ENCODE measurements around the gene EPS8L2. TPM values are rescaled to one million over a fixed set of nuclear protein-coding genes. Genes with fewer than 3 reads are reported as not detected.
A peak's percentile ranks its signal among the peaks of the same experiment; 100 is the strongest.
"Not testable (repeated sequence)": the region's sequence is repeated elsewhere in the genome, so short reads cannot be mapped to it uniquely, and the experiment has no call there.

EPS8L2 gene
- total RNA-seq, 4 donors from 2014 or later, result 29.1 to 48.0 (median 32.7) TPM

DNA sequence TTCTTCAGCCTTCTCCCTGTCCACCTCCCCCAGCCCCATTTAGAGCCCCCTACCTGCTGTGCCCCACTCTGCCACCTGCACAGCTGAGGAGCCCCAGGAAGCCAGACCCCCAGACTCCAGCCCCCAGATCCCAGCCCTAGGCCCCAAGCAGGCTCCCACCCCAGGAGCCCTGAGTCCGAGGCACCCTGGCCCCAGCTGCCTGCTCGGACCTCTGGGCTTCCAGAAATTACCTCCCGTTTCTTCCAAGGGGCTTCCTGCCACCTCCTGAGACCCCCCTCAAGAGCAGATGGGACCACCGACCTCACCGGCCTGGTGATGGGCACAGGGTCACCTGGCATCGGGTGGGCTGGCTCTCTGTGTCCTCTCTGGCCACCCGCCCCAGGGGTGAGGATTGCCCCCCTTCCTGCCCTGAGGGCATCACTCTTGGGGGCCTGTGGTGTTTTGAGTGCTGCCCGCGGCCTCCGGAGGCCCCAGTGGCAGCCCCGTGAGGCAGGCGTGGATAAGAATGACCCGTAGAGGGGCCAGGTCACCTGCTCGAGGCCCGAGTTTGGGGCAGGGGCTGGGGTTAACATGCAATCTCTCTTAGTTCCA is 23.0 kb downstream of the EPS8L2 start:
- TF ChIP-seq, protein P1, sequence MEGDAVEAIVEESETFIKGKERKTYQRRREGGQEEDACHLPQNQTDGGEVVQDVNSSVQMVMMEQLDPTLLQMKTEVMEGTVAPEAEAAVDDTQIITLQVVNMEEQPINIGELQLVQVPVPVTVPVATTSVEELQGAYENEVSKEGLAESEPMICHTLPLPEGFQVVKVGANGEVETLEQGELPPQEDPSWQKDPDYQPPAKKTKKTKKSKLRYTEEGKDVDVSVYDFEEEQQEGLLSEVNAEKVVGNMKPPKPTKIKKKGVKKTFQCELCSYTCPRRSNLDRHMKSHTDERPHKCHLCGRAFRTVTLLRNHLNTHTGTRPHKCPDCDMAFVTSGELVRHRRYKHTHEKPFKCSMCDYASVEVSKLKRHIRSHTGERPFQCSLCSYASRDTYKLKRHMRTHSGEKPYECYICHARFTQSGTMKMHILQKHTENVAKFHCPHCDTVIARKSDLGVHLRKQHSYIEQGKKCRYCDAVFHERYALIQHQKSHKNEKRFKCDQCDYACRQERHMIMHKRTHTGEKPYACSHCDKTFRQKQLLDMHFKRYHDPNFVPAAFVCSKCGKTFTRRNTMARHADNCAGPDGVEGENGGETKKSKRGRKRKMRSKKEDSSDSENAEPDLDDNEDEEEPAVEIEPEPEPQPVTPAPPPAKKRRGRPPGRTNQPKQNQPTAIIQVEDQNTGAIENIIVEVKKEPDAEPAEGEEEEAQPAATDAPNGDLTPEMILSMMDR (IDR thresholded peaks at IDR 0.05), result no peak
- TF ChIP-seq POLR2A (IDR thresholded peaks at IDR 0.05) (no peak), EP300 (IDR thresholded peaks at IDR 0.05) (no peak)
- peaks cover 0 to 18% of the 10 kb centered on the region in 2 donors for H3K27me3 ChIP-seq
- peaks cover 0 to 14% (median 0%) of the 10 kb centered on the region in 3 donors for H3K36me3 ChIP-seq
- peak overlapping the region; percentile 65 to 95 (median 88) for H3K27ac ChIP-seq
- WGBS, 2 donors, result 44 to 50% methylated on average over 15 of the region's 15 CpGs
- H3K9me3 ChIP-seq, result no peaks in the 10 kb centered on the region
- peaks cover 0 to 51% (median 31%) of the 10 kb centered on the region in 4 donors for H3K4me1 ChIP-seq
- peak overlapping the region in 1 of 4 donors; percentile 31 for H3K4me3 ChIP-seq
- DNase-seq (ENCODE audit: low spot score in 2 of 2), result no peak

DNA sequence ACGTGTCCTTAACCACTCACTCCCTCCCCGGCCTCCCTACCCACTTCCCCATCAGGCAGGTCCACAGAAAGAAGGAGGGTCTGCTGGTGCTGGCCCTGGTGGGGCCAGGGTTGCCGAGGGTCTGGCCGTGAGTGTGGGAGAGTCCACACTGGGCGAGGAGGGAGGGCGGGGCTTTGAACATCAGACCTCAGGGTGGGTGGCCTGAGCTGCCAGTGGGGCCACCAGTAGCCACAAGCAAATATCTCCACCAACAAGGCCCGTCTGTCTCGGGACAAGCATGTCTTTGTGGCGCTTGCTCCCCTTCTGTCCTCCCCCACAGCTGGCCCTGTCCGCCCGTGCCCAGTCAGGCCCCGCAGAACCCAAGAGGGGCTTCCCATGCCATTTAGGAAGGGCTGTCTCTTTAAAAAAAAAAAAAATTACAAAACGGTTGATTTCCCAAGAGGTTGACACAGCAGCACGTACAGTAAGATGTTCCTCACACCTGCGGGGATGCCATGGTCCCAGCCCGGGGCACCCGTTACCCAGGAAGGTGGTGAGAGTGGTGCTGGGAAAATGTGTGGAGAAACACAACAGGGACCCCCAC is 23.6 kb downstream of the EPS8L2 start:
- H3K27ac ChIP-seq, result peak overlapping the region; percentile 65 to 95 (median 88)
- H3K27me3 ChIP-seq, result peaks cover 0 to 18% of the 10 kb centered on the region in 2 donors
- TF ChIP-seq, protein P1 (IDR thresholded peaks at IDR 0.05), result peak in 1 of 5 experiments; percentile 14
- TF ChIP-seq EP300 (IDR thresholded peaks at IDR 0.05) (peak; percentile 23 to 51), POLR2A (IDR thresholded peaks at IDR 0.05) (no peak)
- peaks cover 0 to 8% (median 0%) of the 10 kb centered on the region in 3 donors for H3K36me3 ChIP-seq
- DNase-seq (ENCODE audit: low spot score in 2 of 2), result no peak
- H3K9me3 ChIP-seq, result no peaks in the 10 kb centered on the region
- H3K4me1 ChIP-seq, result peaks cover 0 to 51% (median 31%) of the 10 kb centered on the region in 4 donors
- WGBS, 2 donors, result 34 to 37% methylated on average over 17 of the region's 17 CpGs
- H3K4me3 ChIP-seq, result peak overlapping the region in 1 of 4 donors; percentile 31

DNA sequence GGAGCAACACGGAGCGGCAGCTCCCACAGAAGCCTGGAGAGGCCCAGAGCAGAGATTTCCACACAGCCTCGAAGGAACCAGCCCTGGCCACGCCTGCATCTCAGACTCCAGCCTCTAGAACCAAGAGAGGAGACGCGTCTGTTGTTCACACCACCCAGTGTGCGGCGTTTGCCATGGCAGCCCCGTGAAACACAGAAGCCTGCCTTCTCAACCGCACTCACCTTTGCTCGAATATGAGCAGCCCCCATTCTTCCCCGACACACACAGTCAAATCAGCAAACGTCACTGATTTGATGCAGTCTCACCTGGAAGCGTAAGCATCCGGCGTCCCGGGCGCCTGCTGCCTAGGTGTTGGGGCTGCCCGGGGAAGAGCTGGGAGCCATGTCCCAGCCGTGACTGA is 27.0 kb downstream of the EPS8L2 start:
- Histone ChIP-seq H3K27me3 (no peaks in the 10 kb centered on the region), H3K27ac (no peak overlapping the region), H3K36me3 (no peaks in the 10 kb centered on the region), H3K9me3 (no peaks in the 10 kb centered on the region), H3K4me3 (no peak overlapping the region), H3K4me1 (peaks cover 0 to 33% (median 23%) of the 10 kb centered on the region in 4 donors)
- no peak for DNase-seq (ENCODE audit: low spot score in 2 of 2)
- no peak for TF ChIP-seq POLR2A (IDR thresholded peaks at IDR 0.05)
- 83 to 84% methylated on average over 20 of the region's 20 CpGs for WGBS, 2 donors

DNA sequence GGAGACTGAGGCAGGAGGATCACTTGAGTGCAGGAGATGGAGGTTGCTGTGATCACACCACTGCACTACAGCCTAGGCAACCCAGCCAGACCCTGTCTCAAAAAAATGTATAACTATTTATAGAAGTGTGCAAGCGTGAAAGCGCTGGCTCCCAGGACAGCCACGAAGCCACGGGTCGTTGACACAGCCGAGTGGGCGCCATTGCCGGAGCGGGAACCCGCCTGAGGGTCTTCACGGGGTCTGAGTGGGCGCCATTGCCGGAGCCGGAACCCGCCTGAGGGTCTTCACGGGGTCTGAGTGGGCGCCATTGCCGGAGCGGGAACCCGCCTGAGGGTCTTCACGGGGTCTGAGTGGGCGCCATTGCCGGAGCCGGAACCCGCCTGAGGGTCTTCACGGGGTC is 28.5 kb downstream of the EPS8L2 start:
- H3K4me1 ChIP-seq, result peaks cover 0 to 19% (median 10%) of the 10 kb centered on the region in 4 donors
- WGBS, 2 donors, result 95% methylated on average over 19 to 26 of the region's 26 CpGs

DNA sequence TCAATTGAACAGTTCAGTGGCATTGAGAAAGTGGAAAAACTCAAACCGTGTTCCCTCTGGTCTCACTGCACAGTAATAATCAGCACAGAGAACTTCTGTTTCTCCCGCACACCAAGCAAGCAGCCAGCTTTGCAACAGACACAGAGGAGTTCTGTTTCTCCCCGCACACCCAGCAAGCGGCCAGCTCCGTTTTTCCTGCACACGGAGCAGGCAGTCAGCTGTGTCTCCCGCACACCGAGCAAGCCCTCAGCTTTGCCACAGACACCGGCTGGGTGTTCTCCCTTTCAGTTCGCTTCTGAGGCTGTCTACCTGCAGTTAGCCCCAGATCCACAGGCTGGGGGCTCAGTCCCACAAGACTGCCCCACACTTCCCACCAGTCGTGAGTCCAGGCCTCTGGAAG is 31.3 kb downstream of the EPS8L2 start:
- Histone ChIP-seq H3K27ac (peak overlapping the region in 2 of 4 donors; percentile 8 to 42), H3K27me3 (peaks cover 0 to 5% of the 10 kb centered on the region in 2 donors), H3K4me3 (no peak overlapping the region), H3K4me1 (peaks cover 0 to 10% (median 8%) of the 10 kb centered on the region in 4 donors), H3K36me3 (no peaks in the 10 kb centered on the region), H3K9me3 (no peaks in the 10 kb centered on the region)
- DNase-seq (ENCODE audit: low spot score in 2 of 2), result no peak
- WGBS, 2 donors, result 29 to 31% methylated on average over 11 of the region's 11 CpGs
- TF ChIP-seq POLR2A (IDR thresholded peaks at IDR 0.05) (no peak), EP300 (IDR thresholded peaks at IDR 0.05) (no peak)
- TF ChIP-seq, protein P1 (IDR thresholded peaks at IDR 0.05), result no peak

More for the DNA sequence above, 28.5 kb downstream of the EPS8L2 start:
- H3K9me3 ChIP-seq; H3K36me3 ChIP-seq; H3K4me3 ChIP-seq; DNase-seq (ENCODE audit: low spot score in 2 of 2); H3K27me3 ChIP-seq; H3K27ac ChIP-seq: not testable (repeated sequence)

DNA sequence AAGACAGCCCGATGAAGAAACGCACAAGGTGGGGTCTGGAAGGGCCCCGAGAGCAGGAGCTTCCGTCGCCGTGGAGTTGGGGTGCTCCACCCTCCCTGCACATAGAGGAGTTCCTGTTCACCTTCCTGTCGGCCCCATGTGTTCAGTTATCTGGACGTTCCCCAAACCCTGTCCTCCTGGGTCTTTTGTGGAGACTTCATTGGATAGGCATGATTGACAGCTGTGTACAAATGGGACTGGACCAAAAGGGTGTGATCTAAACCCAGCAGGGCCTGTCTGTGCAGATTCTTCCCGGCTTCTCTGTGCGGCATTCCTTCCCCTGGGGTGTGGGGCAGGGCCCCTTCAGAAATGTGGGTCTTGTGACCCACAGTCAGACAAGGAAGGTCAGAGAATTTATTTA is 31.9 kb downstream of the EPS8L2 start:
- H3K4me1 ChIP-seq; DNase-seq (ENCODE audit: low spot score in 2 of 2); H3K4me3 ChIP-seq; H3K9me3 ChIP-seq; H3K36me3 ChIP-seq; H3K27me3 ChIP-seq: not testable (repeated sequence)
- 41 to 66% methylated on average over 10 of the region's 10 CpGs for WGBS, 2 donors
- H3K27ac ChIP-seq, result peak overlapping the region in 1 of 4 donors; percentile 42
